NT2/D1 (cell line): ENCODE results near the gene GAB1.

ENCODE experiments used
- DNase-seq: peaks from one replicate; pipeline ENCODE4 v3.0.0-alpha.2; 2011; ENCODE audit warnings: low read depth, low spot score
- H3K27me3 ChIP-seq: 2 replicates; pipeline ENCODE4 v1.6.0; 2011; ENCODE audit warnings: mild to moderate bottlenecking; ENCODE audit not compliant: insufficient read length, insufficient read depth
- H3K36me3 ChIP-seq: 2 replicates; pipeline ENCODE4 v1.6.1; 2011; ENCODE audit warnings: mild to moderate bottlenecking, low read length, mixed read lengths; ENCODE audit not compliant: insufficient read depth, insufficient read length
- H3K4me1 ChIP-seq: 2 replicates; pipeline ENCODE4 v1.5.1; 2011; ENCODE audit not compliant: insufficient read depth, insufficient read length
- H3K4me3 ChIP-seq: 2 replicates; pipeline ENCODE4 v1.5.1; 2011; ENCODE audit warnings: low read depth; ENCODE audit not compliant: insufficient read length
- H3K9ac ChIP-seq: 2 replicates; pipeline ENCODE4 v1.6.0; 2011; ENCODE audit warnings: low read depth; ENCODE audit not compliant: insufficient read length
- H3K9me3 ChIP-seq: 2 replicates; pipeline ENCODE4 v1.5.1; 2011; ENCODE audit warnings: mild to moderate bottlenecking, low read length; ENCODE audit not compliant: insufficient read depth
- SUZ12 ChIP-seq: IDR thresholded peaks from 2 replicates; pipeline ENCODE4 v1.6.1; 2011; ENCODE audit not compliant: insufficient read length, insufficient read depth; ENCODE audit errors: extremely low read depth
- YY1 ChIP-seq: IDR thresholded peaks from 2 replicates; pipeline ENCODE4 v1.6.1; 2011; ENCODE audit not compliant: insufficient read length, insufficient read depth
- ZNF274 ChIP-seq: IDR thresholded peaks from 2 replicates; pipeline ENCODE4 v1.6.1; 2011; ENCODE audit warnings: mild to moderate bottlenecking, low read depth, low read length

GAB1 gene

DNA sequence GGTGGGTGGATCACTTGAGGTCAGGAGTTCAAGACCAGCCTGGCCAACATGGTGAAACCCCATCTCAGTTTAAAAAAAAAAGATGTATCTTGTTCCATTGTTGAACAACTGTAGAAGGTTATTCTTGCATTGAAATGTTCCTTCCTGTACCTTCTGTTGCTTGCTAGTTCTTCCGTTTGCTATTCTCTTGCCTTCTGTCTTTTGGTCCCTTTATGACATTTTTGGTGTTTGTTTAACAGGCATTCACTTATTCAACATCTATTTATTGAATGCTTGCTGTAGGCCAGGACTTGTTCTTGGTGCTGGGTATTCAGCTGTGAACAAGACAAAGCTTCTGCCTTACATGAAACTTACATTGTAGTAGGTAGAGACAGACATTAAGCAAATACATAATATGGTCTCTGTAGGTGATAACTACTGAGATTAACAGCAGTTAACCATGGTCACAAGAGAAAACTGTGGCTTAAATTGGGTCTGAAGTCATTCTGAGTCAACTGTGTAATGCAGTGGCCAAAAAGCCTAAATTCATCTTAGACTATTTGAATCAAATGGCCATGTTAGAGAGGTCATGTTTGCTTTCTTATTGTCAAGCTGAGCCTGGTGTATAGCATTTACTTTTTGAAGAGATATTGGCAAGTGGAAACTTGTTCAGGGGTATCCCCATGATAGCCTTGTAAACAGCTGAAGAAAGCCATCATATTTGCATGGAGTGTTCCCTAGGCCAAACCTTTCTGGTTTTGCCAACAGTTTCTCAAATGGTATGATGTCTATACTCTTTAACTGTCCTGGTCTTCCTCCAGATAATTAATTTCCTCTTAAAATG, 35.6 kb downstream of the GAB1 start:
- H3K9me3 ChIP-seq, result no peaks in the 10 kb centered on the region
- no peak overlapping the region for H3K9ac ChIP-seq
- H3K27me3 ChIP-seq, result no peaks in the 10 kb centered on the region
- no peak for TF ChIP-seq ZNF274
- TF ChIP-seq SUZ12, result no peak
- no peak for TF ChIP-seq YY1
- no peak overlapping the region for H3K4me3 ChIP-seq
- no peak for DNase-seq
- H3K4me1 ChIP-seq, result no peaks in the 10 kb centered on the region
- H3K36me3 ChIP-seq, result no peaks in the 10 kb centered on the region

DNA sequence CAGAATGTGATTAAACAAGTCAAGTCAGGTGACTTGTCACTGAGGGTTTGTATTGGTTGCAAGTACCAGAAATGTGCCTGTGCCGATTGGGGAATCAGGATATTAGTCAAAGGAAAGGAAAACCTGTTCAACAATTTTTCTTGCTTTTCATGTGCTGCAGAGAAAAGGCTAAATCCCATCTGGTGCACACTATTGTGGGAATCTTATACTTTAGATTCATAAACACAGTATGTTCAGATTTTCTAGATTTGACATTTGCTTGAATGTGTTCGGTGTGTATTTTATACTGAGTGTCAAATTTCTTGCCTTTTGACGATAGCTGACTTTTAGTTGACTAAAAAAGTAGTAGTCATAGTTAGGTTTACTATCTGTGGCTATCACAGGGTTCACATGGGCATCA, 37.6 kb downstream of the GAB1 start:
- no peaks in the 10 kb centered on the region for H3K27me3 ChIP-seq
- no peak for TF ChIP-seq YY1
- H3K4me3 ChIP-seq, result no peak overlapping the region
- H3K36me3 ChIP-seq, result no peaks in the 10 kb centered on the region
- no peaks in the 10 kb centered on the region for H3K9me3 ChIP-seq
- DNase-seq, result no peak
- H3K4me1 ChIP-seq, result no peaks in the 10 kb centered on the region
- no peak overlapping the region for H3K9ac ChIP-seq

DNA sequence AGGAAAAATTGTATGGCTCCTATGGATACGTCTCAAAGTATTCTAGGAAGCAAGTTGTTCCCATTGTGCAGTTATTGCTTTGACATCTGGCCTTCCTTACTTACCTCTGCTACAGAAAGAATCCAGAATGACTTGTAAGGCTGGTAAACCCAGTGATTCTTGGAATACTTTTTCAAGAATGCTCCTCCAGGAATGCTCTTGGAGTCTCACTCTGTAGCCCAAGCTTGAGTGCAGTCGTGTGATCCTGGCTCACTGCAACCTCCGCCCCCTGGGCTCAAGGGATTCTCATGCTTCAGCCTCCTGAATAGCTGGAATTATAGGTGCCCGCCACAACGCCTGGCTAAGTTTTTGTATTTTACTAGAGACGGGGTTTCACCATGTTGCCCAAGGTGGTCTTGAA, 38.1 kb downstream of the GAB1 start:
- no peaks in the 10 kb centered on the region for H3K4me1 ChIP-seq
- H3K27me3 ChIP-seq, result no peaks in the 10 kb centered on the region
- no peak for DNase-seq

DNA sequence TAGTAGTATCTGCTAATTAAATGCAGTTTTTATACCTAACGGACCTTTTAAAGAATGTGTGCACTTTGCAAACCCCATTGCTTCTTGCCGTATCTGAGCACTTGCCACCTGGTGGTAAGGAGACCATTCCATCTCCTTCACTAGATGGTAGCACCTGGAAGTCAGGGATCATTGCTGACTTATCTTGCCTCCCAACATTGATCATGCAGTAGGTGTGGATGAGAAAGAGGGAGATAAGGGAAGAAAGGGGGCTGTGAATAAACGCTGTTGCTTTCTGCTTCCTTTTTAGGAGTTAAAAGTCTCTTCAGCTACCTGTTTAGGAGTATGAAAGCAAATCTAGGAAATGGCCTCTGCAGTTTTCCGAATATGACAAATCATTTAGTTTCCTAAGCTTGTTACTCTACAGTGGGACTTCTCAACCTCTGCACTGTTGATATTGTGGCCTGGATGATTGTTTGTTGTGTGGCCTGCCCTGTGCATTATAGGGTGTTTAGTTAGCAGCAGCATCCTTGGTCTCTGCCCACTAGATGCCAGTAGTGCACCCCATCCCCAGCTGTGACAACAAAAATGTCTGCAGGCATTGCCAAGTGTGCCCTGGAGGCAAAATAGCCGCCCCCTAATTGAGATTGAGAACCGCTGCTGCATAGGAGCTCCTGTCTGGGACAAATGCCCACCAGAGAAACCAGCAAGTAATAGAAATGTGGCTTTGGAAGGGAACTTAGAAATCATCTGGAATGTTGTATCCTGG, 38.8 kb downstream of the GAB1 start:
- H3K9me3 ChIP-seq, result no peaks in the 10 kb centered on the region
- no peaks in the 10 kb centered on the region for H3K27me3 ChIP-seq
- H3K4me3 ChIP-seq, result no peak overlapping the region
- DNase-seq, result no peak
- no peaks in the 10 kb centered on the region for H3K4me1 ChIP-seq
- H3K9ac ChIP-seq, result no peak overlapping the region
- no peaks in the 10 kb centered on the region for H3K36me3 ChIP-seq
- TF ChIP-seq ZNF274 (no peak), SUZ12 (no peak), YY1 (no peak)

More for the DNA sequence above, 38.1 kb downstream of the GAB1 start:
- TF ChIP-seq YY1 (no peak), ZNF274 (no peak), SUZ12 (no peak)
- no peaks in the 10 kb centered on the region for H3K36me3 ChIP-seq
- no peak overlapping the region for H3K9ac ChIP-seq
- H3K4me3 ChIP-seq, result no peak overlapping the region
- no peaks in the 10 kb centered on the region for H3K9me3 ChIP-seq

DNA sequence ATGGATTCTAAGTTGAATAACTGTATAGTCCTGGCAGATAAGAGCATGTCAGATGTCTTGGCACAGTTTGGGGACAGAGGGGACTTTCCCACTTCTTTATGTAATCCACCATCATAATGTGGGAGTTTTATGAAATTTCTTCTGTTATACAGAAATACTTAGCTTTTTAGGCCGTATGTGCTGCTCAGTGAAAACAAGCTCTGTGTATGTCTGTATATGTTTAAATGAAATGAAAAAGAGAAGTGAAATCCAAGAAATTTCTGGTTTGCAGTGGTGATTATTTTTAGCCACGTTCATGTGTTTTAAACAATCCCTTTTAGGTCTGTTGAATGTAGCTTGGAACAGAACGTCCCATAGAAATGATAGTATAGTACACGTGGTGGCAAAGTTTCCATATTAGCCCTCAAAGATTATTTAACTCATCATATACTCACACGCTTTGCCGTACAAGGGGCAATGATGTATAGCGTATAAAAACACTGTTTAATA, 41.0 kb downstream of the GAB1 start:
- no peaks in the 10 kb centered on the region for H3K9me3 ChIP-seq
- H3K27me3 ChIP-seq, result no peaks in the 10 kb centered on the region
- no peaks in the 10 kb centered on the region for H3K4me1 ChIP-seq
- H3K9ac ChIP-seq, result no peak overlapping the region
- no peak overlapping the region for H3K4me3 ChIP-seq
- TF ChIP-seq SUZ12 (no peak), YY1 (no peak), ZNF274 (no peak)
- no peaks in the 10 kb centered on the region for H3K36me3 ChIP-seq
- DNase-seq, result no peak

DNA sequence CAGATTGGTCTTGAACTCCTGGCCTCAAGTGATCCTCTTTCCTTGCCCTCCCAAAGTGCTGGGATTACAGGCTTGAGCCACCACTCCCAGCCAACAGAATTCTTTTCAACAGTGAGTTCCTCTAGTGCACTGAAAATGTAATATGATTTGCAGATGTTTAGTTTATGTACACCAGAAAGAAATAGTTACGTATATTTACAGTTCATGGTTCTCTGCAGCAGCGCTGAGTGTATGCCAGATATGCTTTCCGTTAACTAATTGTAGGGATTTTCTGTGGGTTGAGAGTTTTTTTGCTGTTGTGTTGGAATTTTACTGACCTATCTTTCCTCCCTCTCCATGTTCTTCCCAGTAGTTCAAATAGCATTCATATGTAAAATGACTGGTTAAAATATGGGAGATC, 44.0 kb downstream of the GAB1 start:
- Histone ChIP-seq H3K4me1 (no peaks in the 10 kb centered on the region), H3K9ac (no peak overlapping the region), H3K4me3 (no peak overlapping the region), H3K9me3 (no peaks in the 10 kb centered on the region), H3K36me3 (no peaks in the 10 kb centered on the region), H3K27me3 (no peaks in the 10 kb centered on the region)
- TF ChIP-seq SUZ12 (no peak), ZNF274 (no peak), YY1 (no peak)
- no peak for DNase-seq

DNA sequence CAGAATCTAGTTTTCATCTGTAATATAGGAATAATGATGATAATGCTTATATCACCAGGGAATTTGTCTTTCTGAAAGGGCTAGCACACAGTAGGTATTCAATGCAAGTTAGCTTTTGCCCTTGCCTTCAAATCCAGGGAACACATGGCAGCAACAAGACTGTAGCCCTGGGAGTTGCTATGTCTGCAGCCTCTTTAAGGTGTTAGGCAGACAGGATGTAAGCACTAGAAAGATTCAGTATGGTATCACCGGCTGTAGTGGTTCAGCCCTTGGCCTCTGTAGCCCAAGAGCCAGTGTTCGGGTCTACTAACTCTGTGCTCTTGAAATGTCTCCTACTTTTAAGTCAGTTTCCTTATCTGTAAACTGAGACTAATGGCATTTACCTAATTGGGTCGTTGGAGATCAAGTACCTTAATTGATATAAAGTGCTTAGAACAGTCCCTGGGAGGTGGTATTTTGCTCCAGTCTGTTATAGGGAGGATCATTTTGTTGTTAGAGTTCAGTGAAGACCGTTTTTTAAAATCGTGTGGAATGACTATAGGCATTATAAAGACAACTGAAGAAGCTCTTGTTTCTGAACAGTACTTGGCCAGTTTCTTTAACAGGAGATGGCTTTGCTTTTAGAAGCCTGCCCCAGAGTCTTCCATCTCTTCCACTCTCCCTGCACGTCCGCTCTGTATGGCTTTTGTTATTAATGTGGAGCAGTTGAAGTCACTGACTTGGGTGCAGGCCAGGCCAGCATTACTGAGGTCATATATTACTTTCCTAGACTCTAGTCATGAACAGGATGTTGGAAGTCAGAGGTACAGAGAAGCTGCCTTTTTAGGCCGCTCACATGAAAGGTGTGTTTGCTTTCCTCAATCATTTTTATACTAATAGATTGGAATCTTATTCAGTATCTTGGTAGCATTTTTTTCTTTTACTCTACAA, 44.8 kb downstream of the GAB1 start:
- no peak overlapping the region for H3K9ac ChIP-seq
- no peak for TF ChIP-seq SUZ12
- TF ChIP-seq YY1, result no peak
- no peak for TF ChIP-seq ZNF274
- no peaks in the 10 kb centered on the region for H3K36me3 ChIP-seq
- no peak overlapping the region for H3K4me3 ChIP-seq
- no peaks in the 10 kb centered on the region for H3K27me3 ChIP-seq
- H3K4me1 ChIP-seq, result no peaks in the 10 kb centered on the region
- DNase-seq, result no peak
- no peaks in the 10 kb centered on the region; the same call in 1 of the 2 replicates for H3K9me3 ChIP-seq
